Gastroesophageal sphincter (tissue), 3 donors: ENCODE data around the gene C3orf20.

ENCODE experiments used
- POLR2A ChIP-seq, 2 donors: fragments of 450-650 bp; IDR thresholded peaks; one replicate each; pipeline ENCODE4 v1.6.1; 2017; ENCODE audit warnings: antibody characterized with exemption in 2 of 2, mild to moderate bottlenecking in 2 of 2, moderate library complexity in 1 of 2
- TF ChIP-seq, protein P1 (sequence below), 4 experiments: fragments of 200-600 bp in 2 of 4; fragments of 450-650 bp in 2 of 4; sonication (generic) in 1 of 4; IDR thresholded peaks; one replicate each; pipeline ENCODE4 v1.5.1; 2017 to 2019; ENCODE audit warnings: antibody characterized with exemption in 4 of 4, mild to moderate bottlenecking in 2 of 4, moderate library complexity in 2 of 4

DNA sequence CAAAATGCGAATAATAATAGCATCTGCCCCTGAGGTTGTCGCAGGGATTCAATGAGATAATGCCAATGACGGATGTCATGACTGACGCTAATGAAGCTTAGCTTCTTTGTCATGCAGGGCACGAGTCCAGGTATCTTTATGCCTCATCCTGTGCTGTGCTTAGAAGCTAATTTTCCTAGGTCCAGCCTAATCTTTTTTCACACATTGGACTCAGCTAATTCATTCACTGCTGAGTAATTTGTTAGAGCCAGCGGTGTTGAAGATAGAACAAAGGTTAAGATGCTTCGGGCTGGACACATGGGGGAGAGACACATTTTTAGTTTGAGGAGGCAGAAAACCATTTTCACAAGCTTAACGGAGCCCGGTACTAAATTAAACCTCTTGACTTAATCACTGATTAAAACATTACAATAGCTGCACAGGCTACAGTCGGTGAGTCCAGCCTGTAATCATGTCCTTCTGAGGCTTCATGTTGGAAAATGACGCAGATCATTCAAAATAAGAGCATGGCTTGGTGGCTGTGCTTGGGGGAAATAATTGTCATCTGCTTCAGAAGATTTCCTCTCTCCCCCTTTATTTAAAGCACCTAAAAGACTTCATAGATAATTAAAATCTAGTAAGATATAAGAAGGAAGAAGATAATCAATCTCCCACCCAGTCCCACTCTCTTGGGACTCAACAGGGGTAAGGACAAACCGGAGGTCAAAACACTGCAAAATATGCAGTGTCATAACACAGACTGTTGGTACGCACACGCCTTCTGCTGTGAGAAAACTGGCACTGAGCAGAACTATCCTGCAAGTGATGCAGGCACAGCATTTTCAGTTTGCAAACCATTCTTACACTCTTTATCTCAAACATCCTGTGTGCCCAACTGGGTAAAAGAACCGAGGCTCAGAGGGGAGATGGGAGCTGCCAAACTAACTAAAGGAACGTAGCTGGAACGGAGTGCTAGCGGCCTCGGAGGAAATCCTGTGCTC lies 26.7 kb upstream of the C3orf20 start:
- TF ChIP-seq POLR2A (IDR thresholded peaks at IDR 0.05) = no peak
- TF ChIP-seq, protein P1, sequence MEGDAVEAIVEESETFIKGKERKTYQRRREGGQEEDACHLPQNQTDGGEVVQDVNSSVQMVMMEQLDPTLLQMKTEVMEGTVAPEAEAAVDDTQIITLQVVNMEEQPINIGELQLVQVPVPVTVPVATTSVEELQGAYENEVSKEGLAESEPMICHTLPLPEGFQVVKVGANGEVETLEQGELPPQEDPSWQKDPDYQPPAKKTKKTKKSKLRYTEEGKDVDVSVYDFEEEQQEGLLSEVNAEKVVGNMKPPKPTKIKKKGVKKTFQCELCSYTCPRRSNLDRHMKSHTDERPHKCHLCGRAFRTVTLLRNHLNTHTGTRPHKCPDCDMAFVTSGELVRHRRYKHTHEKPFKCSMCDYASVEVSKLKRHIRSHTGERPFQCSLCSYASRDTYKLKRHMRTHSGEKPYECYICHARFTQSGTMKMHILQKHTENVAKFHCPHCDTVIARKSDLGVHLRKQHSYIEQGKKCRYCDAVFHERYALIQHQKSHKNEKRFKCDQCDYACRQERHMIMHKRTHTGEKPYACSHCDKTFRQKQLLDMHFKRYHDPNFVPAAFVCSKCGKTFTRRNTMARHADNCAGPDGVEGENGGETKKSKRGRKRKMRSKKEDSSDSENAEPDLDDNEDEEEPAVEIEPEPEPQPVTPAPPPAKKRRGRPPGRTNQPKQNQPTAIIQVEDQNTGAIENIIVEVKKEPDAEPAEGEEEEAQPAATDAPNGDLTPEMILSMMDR (IDR thresholded peaks at IDR 0.05) = no peak
